GM18870 (cell line): ENCODE results near the gene GLB1L2.

Experiments
- ATAC-seq: cut with Tn5 transposase; IDR thresholded peaks from one replicate; pipeline ENCODE4 v1.9.1; 2021; ENCODE audit warnings: moderate library complexity; ENCODE audit not compliant: unreplicated experiment

GLB1L2 gene

DNA sequence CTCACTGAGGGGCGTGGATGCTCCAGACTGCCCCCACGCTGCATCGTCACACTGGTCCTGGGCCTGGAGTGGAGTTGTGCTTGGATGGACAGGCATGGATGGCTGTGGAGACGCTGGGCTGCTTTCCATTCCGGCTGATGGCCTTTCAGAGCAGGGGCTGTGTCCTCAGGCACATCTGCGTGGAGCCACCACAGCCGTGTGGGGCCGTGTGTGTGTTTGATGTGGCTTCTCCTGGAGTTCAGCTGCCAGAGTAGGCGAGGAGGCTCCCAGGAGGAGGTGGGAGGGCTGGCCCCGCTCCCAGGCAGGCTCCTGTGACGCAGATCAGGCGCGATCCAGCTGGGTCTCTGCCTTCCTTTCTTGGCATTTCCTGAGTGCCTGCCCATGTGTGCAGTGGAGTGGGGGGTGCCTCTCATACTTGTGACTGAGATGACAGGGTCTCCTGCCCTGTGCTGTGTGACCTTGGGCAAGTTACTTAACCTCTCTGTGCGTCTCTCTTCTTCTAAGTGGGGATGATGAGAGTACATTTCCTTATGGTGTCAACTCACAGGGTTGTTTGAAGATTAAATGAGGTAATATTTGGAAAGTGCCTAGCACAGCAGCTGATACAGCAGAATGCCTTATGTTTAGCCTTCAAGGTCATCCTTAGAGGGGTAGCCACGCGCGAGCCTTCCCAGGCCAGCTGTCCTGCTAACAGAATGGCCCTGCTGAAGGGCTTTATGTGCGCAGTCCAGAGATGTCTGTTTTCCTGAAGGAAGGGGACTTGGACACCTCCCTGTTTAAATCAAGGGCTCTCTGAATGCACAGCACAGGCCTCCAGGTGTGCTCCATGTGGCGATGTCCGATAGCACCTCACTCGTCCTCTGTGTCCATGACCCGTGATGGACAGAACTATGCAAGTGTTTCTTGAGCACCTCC lies 33.5 kb downstream of the GLB1L2 start:
- ATAC-seq: no peak

DNA sequence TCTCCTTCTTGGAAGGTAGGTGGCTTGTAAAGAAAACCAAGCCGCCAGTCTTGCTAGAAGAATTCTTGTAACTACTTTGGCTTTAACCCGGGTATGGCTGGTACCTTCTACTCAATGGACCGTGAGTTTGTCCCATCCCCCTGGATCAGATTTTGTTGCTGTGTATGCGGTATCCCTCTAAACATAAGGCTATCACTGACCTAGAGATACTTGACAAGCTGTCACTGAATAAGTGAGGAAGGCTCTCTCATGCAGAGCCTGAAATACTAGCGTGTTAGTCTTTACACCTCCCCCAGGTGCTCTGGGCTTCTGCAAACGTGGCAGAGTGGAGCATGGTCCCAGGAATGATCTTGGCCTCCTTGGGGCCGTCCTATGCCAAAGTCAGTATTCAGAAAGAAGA lies 34.5 kb downstream of the GLB1L2 start:
- no peak for ATAC-seq

DNA sequence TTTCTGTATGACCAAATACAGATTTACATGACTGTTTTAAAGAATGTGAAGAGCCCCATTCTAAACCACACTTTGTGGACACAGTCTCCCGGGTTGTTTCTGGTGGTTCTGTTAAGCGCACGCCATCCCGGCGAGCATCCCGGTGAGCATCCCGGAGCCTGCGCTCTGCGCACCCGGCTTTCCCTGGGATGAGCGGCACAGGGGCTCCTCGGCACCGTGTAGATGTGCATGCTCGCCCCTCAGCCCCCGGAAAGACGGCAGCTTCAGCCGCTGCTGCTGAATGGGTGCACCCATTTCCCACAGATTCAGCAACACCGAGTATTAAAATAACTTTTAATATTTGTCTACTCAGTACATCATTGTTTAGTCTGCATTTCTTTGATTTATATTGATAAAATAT lies 36.0 kb downstream of the GLB1L2 start:
- no peak for ATAC-seq

DNA sequence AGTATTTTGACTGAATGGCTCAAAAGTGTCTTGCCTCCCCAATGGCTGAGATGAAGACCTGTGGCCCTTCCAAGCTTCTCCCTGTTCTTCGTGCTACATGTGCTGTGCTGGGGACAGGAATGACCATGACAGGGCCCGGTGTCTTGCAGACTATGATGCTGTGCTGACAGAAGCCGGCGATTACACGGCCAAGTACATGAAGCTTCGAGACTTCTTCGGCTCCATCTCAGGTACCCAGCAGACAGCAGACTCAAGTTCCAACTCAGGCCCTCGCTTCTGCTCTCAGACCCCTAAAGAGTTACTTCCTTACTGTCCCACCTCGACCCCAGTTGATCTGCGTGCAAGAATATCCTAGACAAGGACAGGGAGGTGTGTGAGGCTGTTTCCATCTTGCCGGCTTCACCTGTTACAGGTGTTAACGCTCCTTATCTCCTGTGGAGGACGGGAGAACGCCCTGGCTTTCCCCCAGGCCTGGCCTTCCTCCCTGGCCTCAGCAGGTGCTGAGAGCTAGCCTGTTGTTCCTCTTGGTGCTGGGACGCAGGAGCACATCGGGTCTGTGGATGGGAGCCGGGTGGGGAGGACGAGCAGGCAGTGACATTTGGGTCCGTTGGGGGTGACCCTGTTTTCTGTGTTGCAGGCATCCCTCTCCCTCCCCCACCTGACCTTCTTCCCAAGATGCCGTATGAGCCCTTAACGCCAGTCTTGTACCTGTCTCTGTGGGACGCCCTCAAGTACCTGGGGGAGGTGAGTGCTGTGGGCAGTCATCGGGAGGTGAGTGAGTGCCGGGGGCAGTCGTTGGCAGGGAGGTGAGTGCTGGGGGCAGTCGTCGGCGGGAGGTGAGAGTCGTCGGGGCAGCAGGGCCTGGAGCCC lies 38.1 kb downstream of the GLB1L2 start:
- no peak for ATAC-seq

DNA sequence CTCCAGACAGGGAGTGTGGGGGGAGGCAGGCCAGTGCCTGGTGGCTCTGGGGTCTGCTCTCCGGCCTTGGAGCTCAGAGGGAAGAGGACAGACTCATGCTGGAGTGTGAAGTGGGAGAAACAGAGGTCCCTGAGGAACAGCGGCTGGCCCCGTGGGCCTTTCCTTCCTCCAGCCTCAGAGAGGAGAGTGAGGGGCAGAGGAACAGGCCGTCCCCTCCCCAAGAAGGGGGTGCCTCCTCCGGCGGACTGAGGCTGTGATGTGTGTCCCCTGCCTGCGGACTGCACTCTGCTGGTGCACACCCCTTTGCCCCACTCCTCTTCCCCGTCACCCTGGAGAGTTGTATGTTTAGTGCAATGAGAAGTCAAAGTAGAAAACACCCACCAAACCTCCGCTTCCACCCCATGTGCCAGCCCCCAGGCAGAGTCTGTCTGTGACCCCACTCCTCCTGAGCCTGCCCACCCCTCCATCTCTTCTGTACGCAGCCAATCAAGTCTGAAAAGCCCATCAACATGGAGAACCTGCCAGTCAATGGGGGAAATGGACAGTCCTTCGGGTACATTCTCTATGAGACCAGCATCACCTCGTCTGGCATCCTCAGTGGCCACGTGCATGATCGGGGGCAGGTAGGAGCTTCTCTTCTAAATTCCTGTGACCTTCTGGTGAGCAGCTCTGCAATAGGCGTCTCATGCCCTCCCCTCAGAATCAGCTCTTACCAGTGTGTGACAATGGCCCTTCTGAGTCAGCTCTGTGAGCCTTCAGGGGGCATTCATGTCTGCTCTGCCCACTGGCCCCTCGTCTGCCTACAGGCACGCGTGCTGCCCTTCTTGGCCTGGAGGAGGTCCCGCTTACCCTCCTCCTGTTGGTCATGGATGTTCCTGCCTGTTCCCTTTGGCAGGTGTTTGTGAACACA lies 39.0 kb downstream of the GLB1L2 start:
- ATAC-seq: no peak

DNA sequence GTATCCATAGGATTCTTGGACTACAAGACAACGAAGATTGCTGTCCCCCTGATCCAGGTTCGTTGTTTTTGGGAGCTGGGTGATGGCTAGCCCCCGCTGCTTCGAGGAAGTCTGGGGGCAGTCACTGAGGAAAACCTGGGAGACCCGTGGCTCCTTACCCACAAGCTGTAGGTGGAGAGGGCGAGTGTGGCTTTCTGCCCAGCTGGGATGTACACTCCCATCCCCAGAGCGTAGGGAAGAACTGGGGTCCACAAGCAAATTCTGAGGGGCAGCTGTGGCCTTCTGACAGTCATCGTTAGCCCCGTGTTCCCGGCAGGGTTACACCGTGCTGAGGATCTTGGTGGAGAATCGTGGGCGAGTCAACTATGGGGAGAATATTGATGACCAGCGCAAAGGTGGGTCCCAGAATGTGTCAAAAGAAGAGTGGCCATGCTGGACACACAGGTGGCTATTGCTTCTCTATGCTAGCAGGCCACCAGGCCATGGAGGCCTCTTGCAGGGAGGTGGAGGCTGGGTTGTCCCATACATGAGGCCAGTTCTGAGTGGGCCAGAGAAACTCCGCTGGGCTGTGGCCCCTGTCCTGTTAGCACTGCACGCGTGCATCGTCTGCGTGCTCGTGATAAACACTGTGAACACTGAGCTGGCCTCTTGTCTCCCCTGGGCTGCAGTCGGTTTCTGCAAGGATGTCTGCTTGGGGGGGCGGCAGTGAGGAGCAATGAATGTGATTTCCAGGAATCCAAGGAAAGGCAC lies 39.8 kb downstream of the GLB1L2 start:
- ATAC-seq: no peak

DNA sequence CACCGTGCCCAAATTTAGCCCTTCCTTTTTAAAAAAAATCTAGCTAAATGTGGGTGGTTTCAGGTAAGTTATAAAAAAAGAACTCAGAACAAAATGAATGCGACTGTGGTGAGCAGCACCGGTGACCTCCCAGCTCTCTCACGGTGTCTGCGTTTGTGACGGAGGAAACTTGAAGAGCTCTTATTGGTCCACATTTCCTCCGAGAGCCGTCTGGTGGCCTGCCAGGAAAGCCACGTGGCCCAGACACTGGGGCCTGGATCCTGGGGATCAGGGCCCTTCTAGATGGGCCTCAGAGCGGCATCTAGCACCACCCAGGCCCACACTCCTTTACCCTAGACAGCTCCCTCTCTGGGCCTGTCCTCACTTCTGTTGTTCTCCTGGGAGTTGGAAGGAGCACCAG lies 40.7 kb downstream of the GLB1L2 start:
- ATAC-seq: no peak

DNA sequence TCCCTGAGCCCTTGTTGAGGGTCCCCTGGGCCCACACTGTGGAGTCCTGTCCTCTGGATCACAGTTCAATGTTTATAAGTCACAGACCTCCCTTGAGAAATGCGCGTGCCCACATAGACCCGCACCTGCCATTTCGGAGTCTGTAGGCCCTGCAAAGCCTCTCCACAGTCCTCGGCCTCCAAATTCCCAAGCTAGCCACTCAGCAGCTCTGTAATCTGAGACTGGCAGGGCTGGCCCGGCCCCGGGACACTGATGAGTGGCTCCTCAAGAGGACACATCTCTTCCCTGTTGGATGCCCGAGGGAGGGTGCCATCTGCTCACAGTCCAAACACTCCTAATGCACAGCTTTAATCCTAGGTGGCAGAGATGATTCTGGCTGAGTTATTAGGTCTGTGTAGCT lies 41.2 kb downstream of the GLB1L2 start:
- ATAC-seq: no peak

DNA sequence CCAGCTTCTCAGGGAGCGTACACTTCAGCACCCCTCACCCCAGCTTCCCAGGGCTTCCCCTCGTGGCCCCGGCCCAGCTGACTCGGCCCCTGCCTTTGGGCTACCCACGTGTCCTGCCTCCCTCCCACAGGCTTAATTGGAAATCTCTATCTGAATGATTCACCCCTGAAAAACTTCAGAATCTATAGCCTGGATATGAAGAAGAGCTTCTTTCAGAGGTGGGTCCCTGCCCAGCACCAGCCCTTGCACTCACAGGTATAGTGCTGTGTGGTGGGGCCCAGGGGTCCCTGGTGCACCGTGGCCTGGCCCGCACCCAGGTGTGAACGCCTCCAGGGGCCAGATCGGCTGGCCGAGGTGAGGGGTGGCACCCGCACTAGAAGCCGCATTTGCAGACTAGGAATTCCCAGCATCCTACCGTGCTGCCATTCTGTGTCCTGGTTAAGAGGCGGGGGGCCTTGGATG lies 41.8 kb downstream of the GLB1L2 start:
- ATAC-seq: no peak

DNA sequence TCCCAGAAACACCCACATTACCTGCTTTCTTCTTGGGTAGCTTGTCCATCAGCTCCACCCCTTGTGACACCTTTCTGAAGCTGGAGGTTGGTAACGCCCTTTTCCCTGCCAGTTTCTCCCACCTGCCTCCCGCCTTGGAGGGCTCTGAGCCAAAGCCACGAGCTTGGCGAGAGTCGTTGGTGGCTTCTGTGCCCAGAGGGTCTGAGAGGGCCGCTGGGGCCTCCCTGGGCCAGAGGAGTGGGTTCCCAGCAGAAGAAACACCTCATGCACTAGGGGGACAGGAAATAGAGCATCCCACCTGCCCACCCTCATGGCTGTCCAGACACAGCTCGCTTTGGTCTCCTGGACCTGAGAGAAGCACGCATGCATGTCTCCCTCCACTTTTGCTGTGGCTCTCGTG lies 42.4 kb downstream of the GLB1L2 start:
- ATAC-seq: no peak

DNA sequence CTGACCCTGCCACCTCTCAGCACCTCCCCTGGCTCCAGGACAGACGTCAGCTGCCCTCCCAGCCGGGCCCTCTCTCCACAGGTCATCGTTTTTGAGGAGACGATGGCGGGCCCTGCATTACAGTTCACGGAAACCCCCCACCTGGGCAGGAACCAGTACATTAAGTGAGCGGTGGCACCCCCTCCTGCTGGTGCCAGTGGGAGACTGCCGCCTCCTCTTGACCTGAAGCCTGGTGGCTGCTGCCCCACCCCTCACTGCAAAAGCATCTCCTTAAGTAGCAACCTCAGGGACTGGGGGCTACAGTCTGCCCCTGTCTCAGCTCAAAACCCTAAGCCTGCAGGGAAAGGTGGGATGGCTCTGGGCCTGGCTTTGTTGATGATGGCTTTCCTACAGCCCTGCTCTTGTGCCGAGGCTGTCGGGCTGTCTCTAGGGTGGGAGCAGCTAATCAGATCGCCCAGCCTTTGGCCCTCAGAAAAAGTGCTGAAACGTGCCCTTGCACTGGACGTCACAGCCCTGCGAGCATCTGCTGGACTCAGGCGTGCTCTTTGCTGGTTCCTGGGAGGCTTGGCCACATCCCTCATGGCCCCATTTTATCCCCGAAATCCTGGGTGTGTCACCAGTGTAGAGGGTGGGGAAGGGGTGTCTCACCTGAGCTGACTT lies 43.2 kb downstream of the GLB1L2 start:
- ATAC-seq: no peak

DNA sequence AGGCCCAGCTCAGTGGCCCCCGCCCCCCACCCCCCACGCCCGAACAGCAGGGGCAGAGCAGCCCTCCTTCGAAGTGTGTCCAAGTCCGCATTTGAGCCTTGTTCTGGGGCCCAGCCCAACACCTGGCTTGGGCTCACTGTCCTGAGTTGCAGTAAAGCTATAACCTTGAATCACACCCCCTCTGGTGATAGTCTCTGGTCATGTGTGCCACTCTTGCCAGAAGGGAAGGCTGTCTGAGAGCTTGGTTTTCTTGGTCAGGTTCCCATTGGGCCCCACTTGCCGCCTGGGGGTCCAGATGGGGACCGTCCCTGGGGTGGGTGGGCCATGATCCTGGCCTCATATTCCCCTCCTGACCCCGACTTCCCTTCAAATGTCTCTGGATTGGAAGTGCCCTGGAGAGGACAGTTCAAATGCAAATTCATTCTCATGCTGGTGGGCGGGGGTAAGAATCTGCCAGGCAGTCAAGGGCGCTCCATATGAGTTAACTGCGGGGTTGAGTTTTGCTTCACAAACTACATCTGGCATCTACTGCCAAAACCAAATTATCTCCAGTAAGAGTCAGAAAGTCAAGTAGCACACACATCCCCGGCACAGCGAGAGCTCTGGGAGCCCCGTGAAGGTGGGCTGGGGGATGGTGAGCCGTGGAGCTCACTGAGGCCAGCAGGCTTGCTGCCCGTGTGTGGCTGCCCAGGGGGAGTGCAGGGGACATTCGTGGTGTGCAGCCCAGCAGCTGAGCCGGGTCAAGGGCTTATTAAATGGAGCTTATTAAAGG lies 44.5 kb downstream of the GLB1L2 start:
- no peak for ATAC-seq

DNA sequence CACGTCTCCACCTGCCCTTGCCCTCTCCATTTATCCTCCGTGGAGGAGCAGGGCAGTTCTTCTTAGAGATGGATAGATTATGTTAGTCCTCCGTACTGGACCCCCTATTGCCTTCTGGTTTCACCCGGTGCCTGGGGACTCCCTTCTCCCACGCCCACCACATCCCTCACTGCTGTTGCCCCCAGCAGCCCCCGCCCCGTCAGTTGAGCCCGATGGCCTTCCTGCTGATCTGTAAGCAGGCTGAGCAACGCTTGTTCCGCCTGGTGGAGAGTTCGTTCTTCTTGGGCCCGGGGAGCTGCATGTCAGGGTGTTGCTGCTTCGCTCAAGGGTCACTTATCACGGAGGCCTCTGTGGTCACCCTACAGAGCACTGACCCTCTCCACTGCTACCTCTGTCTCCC lies 46.1 kb downstream of the GLB1L2 start:
- ATAC-seq: no peak

DNA sequence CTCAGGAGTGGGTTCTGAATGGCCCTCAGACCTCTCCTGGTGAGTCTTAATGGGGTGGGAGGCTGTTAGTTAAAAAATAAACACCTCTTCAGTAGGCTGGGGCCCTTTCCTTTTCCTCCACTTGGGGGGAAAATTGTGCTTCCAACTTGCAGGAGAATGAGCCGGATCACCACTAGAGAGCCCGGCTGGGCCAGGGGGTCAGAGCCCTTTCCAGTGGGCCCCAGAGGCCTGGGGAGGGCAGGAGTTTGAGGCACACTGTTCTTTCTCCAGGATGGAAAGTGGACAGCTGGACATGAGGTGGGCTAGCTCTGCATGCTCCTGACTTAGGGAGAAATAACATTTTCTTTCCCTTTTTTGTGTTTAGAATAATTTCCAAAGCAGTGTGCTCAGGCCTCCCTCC lies 47.5 kb downstream of the GLB1L2 start:
- no peak for ATAC-seq

DNA sequence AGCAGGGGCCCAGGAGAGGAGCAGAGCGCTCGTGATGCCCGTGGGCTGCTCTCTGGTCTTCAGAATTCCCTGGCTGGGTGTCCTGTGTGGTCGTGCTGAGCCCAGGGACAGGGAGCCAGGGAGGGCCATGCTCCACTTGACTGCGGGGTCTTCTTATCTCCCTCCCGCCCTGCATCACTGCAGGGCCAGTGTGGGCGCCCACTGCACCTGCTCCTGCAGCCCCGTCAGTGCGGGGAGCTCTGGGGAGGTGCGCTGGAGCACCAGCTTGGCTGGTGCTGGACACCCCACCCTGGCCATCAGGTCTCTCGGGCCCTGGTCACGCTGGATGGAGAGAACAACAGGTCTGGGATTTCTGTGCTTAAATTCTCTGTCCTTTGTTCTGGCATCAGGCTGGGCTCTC lies 48.4 kb downstream of the GLB1L2 start:
- ATAC-seq: no peak

DNA sequence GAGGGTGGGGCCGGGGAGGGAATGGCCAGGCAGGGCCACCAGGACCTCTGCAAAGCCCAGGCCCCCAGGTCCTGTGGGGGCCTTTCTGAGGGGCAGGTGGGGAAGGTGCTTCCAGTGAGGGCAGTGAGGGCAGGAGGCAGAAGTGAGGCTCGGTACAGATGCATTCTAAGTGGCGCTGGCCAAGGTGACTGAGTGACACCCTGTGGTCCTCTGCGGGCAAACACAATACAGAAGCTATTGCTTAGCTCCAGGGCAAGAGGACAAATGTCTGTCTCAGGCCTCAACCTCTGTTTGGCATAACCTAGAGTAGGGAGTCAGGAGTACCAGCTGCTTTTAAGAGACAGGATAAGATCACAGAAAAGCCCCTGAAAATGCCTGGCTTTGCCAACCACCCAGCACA lies 49.0 kb downstream of the GLB1L2 start:
- no peak for ATAC-seq

DNA sequence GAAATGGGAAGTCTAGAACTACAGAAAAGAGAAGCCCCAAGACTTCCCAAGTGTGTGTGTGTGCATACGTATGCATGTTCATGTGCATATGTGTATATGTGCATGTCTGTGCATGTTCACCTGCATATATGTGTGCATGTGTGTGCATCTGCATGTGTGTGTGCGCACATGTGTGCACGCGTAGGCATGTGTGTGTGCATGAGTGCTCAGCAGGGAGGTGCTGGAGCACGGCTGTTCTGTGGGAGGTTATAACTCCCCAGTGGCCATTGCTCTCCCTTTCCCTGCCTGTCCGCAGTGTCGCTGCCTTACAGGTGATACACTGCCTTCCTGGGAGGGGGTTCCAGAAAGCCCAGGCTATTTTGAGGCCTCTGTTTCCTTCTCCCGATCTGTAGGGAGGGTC lies 50.5 kb downstream of the GLB1L2 start:
- ATAC-seq: no peak

DNA sequence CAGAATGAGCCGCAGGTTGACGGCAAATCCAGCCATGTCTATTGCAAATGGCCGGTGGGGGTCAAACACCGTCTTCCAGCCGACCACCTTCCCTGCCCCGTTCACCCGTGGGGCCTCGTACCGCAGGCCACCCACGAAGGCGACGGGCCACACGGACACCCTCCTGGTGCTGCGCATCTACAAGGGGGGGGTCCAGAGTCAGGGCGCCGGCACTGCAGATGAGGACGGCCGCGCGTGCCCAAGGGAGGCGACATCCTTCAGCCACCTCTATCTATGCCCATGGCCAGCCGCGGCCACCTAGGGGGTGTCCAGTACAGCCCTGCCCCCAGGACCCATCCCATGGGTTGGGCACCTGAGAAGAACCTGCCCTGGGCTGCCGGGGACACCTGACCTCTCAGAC lies 51.0 kb downstream of the GLB1L2 start:
- no peak for ATAC-seq
